Keratinocyte (primary cell): ENCODE results near the gene NGDN. TPM values are rescaled to one million over a fixed set of nuclear protein-coding genes. Genes with fewer than 3 reads are reported as not detected.

ENCODE experiments used
- DNase-seq: peaks from one replicate; pipeline ENCODE4 v3.0.0-alpha.2; 2011; ENCODE audit warnings: low read depth, missing footprints, low spot score
- FAIRE-seq: peaks from 2 replicates; lab custom pipeline; 2011; peaks lifted over from hg19 to GRCh38; lab: Jason Lieb, UNC
- H2AFZ ChIP-seq: 2 replicates; pipeline ENCODE4 v1.6.0; 2012; ENCODE audit warnings: low read length, control low read depth, inconsistent platforms; ENCODE audit not compliant: control insufficient read depth
- H3K27ac ChIP-seq: 2 replicates; pipeline ENCODE4 v1.5.1; 2011; ENCODE audit warnings: low read length; ENCODE audit not compliant: control insufficient read depth, insufficient read depth
- H3K27me3 ChIP-seq: 3 replicates; pipeline ENCODE4 v1.6.0; 2011; ENCODE audit warnings: low read length; ENCODE audit not compliant: control insufficient read depth, insufficient read depth; ENCODE audit errors: extremely low read depth
- H3K36me3 ChIP-seq, 2 experiments: 2 replicates in 1 of 2; 3 replicates in 1 of 2; pipeline ENCODE4 v1.5.1; 2011; ENCODE audit warnings: low read length in 2 of 2, mild to moderate bottlenecking in 1 of 2; ENCODE audit not compliant: control insufficient read depth in 2 of 2, insufficient read depth in 2 of 2; ENCODE audit errors: extremely low read depth in 1 of 2
- H3K4me1 ChIP-seq: 3 replicates; pipeline ENCODE4 v1.5.1; 2011; ENCODE audit warnings: low read length; ENCODE audit not compliant: control insufficient read depth, insufficient read depth; ENCODE audit errors: extremely low read depth
- H3K4me2 ChIP-seq: 3 replicates; pipeline ENCODE4 v1.6.0; 2011; ENCODE audit warnings: low read depth, low read length; ENCODE audit not compliant: control insufficient read depth, insufficient read depth; ENCODE audit errors: extremely low read depth
- H3K4me3 ChIP-seq, 3 experiments: fragments of 200-600 bp in 1 of 3; sonication (generic) in 1 of 3; 2 replicates in 2 of 3; 3 replicates in 1 of 3; pipeline ENCODE4 v1.5.1; 2011 to 2016; ENCODE audit warnings: low read length in 3 of 3, mild to moderate bottlenecking in 3 of 3, control low read depth in 2 of 3, inconsistent platforms in 1 of 3, low read depth in 1 of 3, mixed read lengths in 1 of 3, mixed run types in 1 of 3, moderate library complexity in 1 of 3; ENCODE audit not compliant: control insufficient read depth in 2 of 3, insufficient read depth in 2 of 3; ENCODE audit errors: extremely low read depth in 1 of 3
- H3K79me2 ChIP-seq: 2 replicates; pipeline ENCODE4 v1.6.0; 2012; ENCODE audit warnings: low read length; ENCODE audit not compliant: control insufficient read depth, insufficient read depth
- H3K9ac ChIP-seq: 3 replicates; pipeline ENCODE4 v1.6.0; 2011; ENCODE audit warnings: low read length; ENCODE audit not compliant: control insufficient read depth, insufficient read depth; ENCODE audit errors: extremely low read depth
- H3K9me1 ChIP-seq: 3 replicates; pipeline ENCODE4 v1.6.0; 2011; ENCODE audit warnings: low read length; ENCODE audit not compliant: control insufficient read depth, insufficient read depth; ENCODE audit errors: extremely low read depth
- H3K9me3 ChIP-seq: 2 replicates; pipeline ENCODE4 v1.5.1; 2012; ENCODE audit warnings: low read depth, low read length; ENCODE audit not compliant: control insufficient read depth
- H4K20me1 ChIP-seq: 3 replicates; pipeline ENCODE4 v1.6.0; 2011; ENCODE audit warnings: low read length; ENCODE audit not compliant: control insufficient read depth, insufficient read depth; ENCODE audit errors: extremely low read depth
- EZH2 ChIP-seq: IDR thresholded peaks from one replicate; pipeline ENCODE4 v1.6.1; 2012; ENCODE audit warnings: inconsistent platforms, mild to moderate bottlenecking, low read length, moderate library complexity
- dilution Hi-C: fragments of 300-500 bp; cut with MboI; formaldehyde crosslinking; loops from one replicate; pipeline ENCODE4 v1.7.0; 2020; ENCODE audit warnings: low sequenced_read_pairs; ENCODE audit not compliant: extremely low pct_ligation_motif_present
- polyA plus RNA-seq, 5 experiments: library from polyadenylated mRNA; depleted of rRNA in 3 of 5; stranded (reverse) in 3 of 5; stranded (forward) in 1 of 5; unstranded in 1 of 5; fragments of >200 nt; gene quantifications; 1 replicate in 1 of 5; 2 replicates in 3 of 5; 3 replicates in 1 of 5; pipeline versions ENCODE4 v1.2.1 to v1.2.3, GENCODE V29; 2011 to 2012; ENCODE audit warnings: missing spikeins in 2 of 5, low read depth in 1 of 5, low replicate concordance in 1 of 5
- TF ChIP-seq, protein P1 (sequence below), 3 experiments: IDR thresholded peaks in 1 of 3; conservative IDR thresholded peaks in 1 of 3; optimal IDR thresholded peaks in 1 of 3; 2 replicates in 2 of 3; 3 replicates in 1 of 3; pipeline versions ENCODE3 to v1.5.1; 2011; ENCODE audit warnings: low read length in 3 of 3, mild to moderate bottlenecking in 3 of 3, moderate library complexity in 2 of 3, control low read depth in 1 of 3, inconsistent platforms in 1 of 3; ENCODE audit not compliant: insufficient read depth in 2 of 3; ENCODE audit errors: extremely low read depth in 1 of 3

The NGDN gene
- polyA plus RNA-seq, 1 donor (not counting 4 experiments of a cell fraction or from before 2014, with no cell fraction given) = 58.7 TPM

- FAIRE-seq = no peak
- H3K9me3 ChIP-seq = no peaks in the 10 kb centered on the region
- no peaks in the 10 kb centered on the region for H3K27me3 ChIP-seq
- no peak overlapping the region for H3K27ac ChIP-seq
- TF ChIP-seq EZH2 = no peak
- TF ChIP-seq, protein P1, sequence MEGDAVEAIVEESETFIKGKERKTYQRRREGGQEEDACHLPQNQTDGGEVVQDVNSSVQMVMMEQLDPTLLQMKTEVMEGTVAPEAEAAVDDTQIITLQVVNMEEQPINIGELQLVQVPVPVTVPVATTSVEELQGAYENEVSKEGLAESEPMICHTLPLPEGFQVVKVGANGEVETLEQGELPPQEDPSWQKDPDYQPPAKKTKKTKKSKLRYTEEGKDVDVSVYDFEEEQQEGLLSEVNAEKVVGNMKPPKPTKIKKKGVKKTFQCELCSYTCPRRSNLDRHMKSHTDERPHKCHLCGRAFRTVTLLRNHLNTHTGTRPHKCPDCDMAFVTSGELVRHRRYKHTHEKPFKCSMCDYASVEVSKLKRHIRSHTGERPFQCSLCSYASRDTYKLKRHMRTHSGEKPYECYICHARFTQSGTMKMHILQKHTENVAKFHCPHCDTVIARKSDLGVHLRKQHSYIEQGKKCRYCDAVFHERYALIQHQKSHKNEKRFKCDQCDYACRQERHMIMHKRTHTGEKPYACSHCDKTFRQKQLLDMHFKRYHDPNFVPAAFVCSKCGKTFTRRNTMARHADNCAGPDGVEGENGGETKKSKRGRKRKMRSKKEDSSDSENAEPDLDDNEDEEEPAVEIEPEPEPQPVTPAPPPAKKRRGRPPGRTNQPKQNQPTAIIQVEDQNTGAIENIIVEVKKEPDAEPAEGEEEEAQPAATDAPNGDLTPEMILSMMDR (optimal IDR thresholded peaks at IDR 0.05 in 1 of 3, IDR thresholded peaks at IDR 0.05 in 1 of 3, conservative IDR thresholded peaks at IDR 0.05 in 1 of 3; ENCODE audit: extremely low read depth in 1 of 3, insufficient read depth in 2 of 3, low read length in 3 of 3) = no peak
- no peak overlapping the region for H3K9ac ChIP-seq
- no peaks in the 10 kb centered on the region for H3K4me1 ChIP-seq
- H3K36me3 ChIP-seq = peaks cover 13 to 22% of the 10 kb centered on the region in 2 experiments
- no peaks in the 10 kb centered on the region for H3K9me1 ChIP-seq
- H3K4me2 ChIP-seq = no peak overlapping the region
- H3K79me2 ChIP-seq = no peaks in the 10 kb centered on the region
- no peak for DNase-seq
- H2AFZ ChIP-seq = no peak overlapping the region
- dilution Hi-C loops = no loop called here
- no peak overlapping the region for H3K4me3 ChIP-seq
- H4K20me1 ChIP-seq = no peaks in the 10 kb centered on the region
These were observed 12.7 kb downstream of the NGDN start for GRCh38 chr14:23481979-23482822.

DNA sequence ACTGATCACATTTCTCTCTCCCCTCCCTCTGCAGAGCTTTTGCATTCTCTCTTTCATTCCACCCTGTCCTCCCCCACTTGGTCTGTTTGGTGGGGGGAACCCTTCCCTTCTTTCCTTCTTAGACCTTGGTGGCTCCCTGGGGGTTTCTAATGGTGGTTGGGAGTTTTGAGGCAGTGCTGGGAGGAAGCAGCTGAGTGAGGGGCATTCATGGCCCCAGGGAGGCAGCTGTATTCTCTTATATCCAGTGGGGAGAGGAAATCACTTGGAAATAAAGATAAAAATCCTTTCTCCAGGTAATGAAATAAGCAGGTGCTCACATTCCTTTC lies 13.3 kb downstream of the NGDN start:
- H4K20me1 ChIP-seq = no peaks in the 10 kb centered on the region
- no peaks in the 10 kb centered on the region for H3K9me1 ChIP-seq
- no peak overlapping the region for H3K9ac ChIP-seq
- dilution Hi-C loops = no loop called here
- H3K4me1 ChIP-seq = no peaks in the 10 kb centered on the region
- no peaks in the 10 kb centered on the region for H3K27me3 ChIP-seq
- H3K4me3 ChIP-seq = no peak overlapping the region
- no peak for DNase-seq
- H3K9me3 ChIP-seq = no peaks in the 10 kb centered on the region
- no peak overlapping the region for H3K27ac ChIP-seq
- peaks cover 7 to 17% of the 10 kb centered on the region in 2 experiments for H3K36me3 ChIP-seq
- H3K79me2 ChIP-seq = no peaks in the 10 kb centered on the region
- H3K4me2 ChIP-seq = no peak overlapping the region
- H2AFZ ChIP-seq = no peak overlapping the region
- no peak for FAIRE-seq
- no peak for TF ChIP-seq EZH2
